OCI-LY7 (cell line): ENCODE data around the gene KIRREL3.

ENCODE experiments used
- EZH2phosphoT487 ChIP-seq: fragments of 200-600 bp; sonication (generic); IDR thresholded peaks from 2 replicates; pipeline ENCODE4 v1.6.1; 2018; ENCODE audit warnings: low read depth, borderline replicate concordance, mild to moderate bottlenecking, mixed run types, antibody characterized with exemption, low read length, moderate library complexity, mixed read lengths
- TF ChIP-seq, protein P1 (sequence below): fragments of 200-600 bp; sonication (generic); conservative IDR thresholded peaks from 2 replicates; pipeline ENCODE4 v1.5.1; 2014; ENCODE audit warnings: mild to moderate bottlenecking, antibody characterized with exemption, low read length, moderate library complexity, mixed read lengths

DNA sequence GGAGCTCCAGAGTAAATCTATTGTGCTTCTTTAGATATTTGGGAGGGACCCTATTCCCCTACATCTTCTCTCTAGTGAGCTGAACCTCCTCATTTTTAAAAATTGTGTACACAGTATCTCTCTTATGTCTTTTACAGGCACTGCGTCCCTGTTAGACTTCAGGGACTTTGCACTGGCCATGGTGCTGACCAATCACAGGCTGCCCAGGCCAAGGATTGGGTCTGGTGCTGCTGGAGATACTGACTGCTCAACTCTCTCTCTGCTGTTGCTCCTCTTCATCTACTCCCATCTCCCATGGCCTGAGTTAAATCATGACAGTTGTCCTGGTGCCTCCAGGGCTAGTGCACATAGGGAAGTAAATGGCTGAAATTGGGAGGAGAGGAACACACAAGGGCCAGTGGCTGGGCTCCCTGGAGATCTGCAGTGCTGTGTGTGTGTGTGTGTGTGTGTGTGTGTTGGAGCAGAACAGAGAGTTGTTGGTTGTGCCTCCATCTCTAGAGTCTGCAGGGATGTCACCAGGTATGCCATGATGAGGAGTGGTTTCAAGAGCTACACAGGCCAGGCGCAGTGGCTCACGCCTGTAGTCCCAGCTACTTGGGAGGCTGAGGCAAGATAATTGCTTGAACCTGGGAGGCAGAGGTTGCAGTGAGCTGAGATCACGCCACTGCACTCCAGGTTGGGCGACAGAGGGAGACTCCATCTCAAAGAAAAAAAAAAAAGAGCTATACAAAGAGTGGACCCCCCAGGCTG lies 489.8 kb downstream of the KIRREL3 start:
- TF ChIP-seq, protein P1, sequence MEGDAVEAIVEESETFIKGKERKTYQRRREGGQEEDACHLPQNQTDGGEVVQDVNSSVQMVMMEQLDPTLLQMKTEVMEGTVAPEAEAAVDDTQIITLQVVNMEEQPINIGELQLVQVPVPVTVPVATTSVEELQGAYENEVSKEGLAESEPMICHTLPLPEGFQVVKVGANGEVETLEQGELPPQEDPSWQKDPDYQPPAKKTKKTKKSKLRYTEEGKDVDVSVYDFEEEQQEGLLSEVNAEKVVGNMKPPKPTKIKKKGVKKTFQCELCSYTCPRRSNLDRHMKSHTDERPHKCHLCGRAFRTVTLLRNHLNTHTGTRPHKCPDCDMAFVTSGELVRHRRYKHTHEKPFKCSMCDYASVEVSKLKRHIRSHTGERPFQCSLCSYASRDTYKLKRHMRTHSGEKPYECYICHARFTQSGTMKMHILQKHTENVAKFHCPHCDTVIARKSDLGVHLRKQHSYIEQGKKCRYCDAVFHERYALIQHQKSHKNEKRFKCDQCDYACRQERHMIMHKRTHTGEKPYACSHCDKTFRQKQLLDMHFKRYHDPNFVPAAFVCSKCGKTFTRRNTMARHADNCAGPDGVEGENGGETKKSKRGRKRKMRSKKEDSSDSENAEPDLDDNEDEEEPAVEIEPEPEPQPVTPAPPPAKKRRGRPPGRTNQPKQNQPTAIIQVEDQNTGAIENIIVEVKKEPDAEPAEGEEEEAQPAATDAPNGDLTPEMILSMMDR, result no peak
- TF ChIP-seq EZH2phosphoT487, result no peak
